C4-2B (cell line): ENCODE results near the gene UBE2I.

Experiments
- CTCF ChIP-seq: fragments of 450-650 bp; conservative IDR thresholded peaks from 2 replicates; pipeline ENCODE4 v1.5.1; 2017; ENCODE audit warnings: mild to moderate bottlenecking
- ZFX ChIP-seq: fragments of 450-650 bp; IDR thresholded peaks from 2 replicates; pipeline ENCODE4 v1.6.1; 2017

DNA sequence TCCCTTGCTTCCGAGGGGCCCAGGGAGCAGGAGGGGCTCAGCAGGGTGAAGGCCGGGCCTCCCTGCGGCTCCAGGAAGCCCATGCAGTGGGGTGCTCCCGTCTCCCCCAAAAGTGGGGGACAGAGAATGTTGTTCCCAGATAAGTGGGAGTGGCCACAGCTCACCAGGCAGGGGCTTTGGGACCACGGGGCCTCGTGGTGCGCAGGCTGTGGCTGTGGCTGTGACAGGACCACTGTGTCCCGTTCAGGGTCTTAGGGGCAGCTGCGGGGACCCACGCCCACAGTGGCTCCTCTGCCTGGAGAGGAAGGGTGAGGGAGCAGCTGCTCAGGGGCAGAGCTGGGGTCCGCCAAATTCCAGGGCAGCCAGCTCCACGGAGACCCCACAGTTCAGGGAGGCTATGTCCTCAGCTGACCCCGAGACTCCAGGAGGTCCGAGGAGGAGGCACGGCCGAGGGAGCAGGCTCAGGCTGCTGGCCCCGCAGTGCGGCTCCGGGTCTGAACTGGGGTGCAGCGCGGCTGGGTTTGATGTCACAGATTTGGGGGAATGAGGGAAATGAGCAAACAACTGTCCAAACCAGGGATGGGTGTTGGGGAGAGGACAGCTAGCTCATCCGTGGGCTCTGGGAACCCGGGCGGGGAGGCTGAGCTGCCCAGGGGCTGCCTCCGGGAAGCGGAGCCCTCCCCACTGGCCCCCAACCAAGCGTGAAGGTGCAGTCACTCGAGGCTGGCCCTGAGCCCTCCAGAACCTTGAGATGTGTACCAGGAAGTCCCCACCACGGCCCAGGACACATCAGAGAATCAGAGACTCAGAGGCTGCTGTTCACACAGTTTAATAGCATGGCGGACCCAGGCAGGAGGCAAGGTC, 30.1 kb upstream of the UBE2I start:
- no peak for TF ChIP-seq CTCF
- TF ChIP-seq ZFX: no peak
